BJ (cell line): ENCODE measurements around the gene HDDC3. TPM values are rescaled to one million over a fixed set of nuclear protein-coding genes. Genes with fewer than 3 reads are reported as not detected.

Source experiments
- CTCF ChIA-PET: fragments of 350-600 bp; formaldehyde crosslinking; extraction: SDS; loops from one replicate; lab custom pipeline; 2021; ENCODE audit warnings: antibody characterized with exemption, inconsistent platforms; lab: Yijun Ruan, JAX
- POLR2A ChIA-PET: fragments of 300-600 bp; sonication (Branson Sonifier 250); formaldehyde crosslinking; extraction: SDS; loops from one replicate; lab custom pipeline; 2021; ENCODE audit warnings: antibody characterized with exemption; lab: Charles Lee
- DNase-seq: peaks from one replicate; pipeline ENCODE4 v3.0.0-alpha.2; 2011; ENCODE audit warnings: low read depth
- H3K27me3 ChIP-seq: 2 replicates; pipeline ENCODE4 v1.6.0; 2011; ENCODE audit warnings: low read length; ENCODE audit not compliant: control insufficient read depth, insufficient read depth
- H3K36me3 ChIP-seq: 2 replicates; pipeline ENCODE4 v1.5.1; 2011; ENCODE audit warnings: low read length; ENCODE audit not compliant: control insufficient read depth, insufficient read depth
- H3K4me3 ChIP-seq: 2 replicates; pipeline ENCODE4 v1.5.1; 2011; ENCODE audit warnings: low read depth, mild to moderate bottlenecking, control low read depth, low read length
- polyA plus RNA-seq: library from polyadenylated mRNA; depleted of rRNA; stranded (reverse); fragments of >200 nt; gene quantifications from 2 replicates; pipeline ENCODE4 v1.2.3, GENCODE V29; 2011
- TF ChIP-seq, protein P1 (sequence below): IDR thresholded peaks from 2 replicates; pipeline ENCODE4 v1.5.1; 2011; ENCODE audit warnings: low read depth, mild to moderate bottlenecking, control low read depth, inconsistent platforms, low read length, moderate library complexity; ENCODE audit not compliant: insufficient read depth

The HDDC3 gene
- polyA plus RNA-seq, 1 experiment = 12.3 TPM

DNA sequence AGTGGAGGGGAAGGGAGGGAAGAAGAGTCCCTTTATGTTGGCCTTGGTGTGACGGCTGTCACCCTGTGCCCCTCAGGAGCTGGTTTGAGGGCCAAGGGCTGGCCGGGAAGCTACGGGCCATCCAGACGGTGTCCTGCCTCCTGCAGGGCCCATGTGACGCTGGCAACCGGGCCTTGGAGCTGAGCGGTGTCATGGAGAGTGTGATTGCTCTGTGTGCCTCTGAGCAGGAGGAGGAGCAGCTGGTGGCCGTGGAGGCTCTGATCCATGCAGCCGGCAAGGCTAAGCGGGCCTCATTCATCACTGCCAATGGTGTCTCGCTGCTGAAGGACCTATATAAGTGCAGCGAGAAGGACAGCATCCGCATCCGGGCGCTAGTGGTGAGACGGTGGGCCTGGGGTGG, 14.2 kb upstream of the HDDC3 start:
- Histone ChIP-seq H3K36me3 (peaks cover 49% of the 10 kb centered on the region), H3K4me3 (no peak overlapping the region), H3K27me3 (no peaks in the 10 kb centered on the region)
- ChIA-PET POLR2A (no interaction called here), CTCF (interaction anchor here (1.2 to 10.2 kb wide), 3 partner anchors 10 to 103 kb away, joined by 3 to 87 read pairs (median 25); partner anchors contain the start of genes HDDC3 and UNC45A)
- DNase-seq = no peak
- TF ChIP-seq, protein P1, sequence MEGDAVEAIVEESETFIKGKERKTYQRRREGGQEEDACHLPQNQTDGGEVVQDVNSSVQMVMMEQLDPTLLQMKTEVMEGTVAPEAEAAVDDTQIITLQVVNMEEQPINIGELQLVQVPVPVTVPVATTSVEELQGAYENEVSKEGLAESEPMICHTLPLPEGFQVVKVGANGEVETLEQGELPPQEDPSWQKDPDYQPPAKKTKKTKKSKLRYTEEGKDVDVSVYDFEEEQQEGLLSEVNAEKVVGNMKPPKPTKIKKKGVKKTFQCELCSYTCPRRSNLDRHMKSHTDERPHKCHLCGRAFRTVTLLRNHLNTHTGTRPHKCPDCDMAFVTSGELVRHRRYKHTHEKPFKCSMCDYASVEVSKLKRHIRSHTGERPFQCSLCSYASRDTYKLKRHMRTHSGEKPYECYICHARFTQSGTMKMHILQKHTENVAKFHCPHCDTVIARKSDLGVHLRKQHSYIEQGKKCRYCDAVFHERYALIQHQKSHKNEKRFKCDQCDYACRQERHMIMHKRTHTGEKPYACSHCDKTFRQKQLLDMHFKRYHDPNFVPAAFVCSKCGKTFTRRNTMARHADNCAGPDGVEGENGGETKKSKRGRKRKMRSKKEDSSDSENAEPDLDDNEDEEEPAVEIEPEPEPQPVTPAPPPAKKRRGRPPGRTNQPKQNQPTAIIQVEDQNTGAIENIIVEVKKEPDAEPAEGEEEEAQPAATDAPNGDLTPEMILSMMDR = no peak

DNA sequence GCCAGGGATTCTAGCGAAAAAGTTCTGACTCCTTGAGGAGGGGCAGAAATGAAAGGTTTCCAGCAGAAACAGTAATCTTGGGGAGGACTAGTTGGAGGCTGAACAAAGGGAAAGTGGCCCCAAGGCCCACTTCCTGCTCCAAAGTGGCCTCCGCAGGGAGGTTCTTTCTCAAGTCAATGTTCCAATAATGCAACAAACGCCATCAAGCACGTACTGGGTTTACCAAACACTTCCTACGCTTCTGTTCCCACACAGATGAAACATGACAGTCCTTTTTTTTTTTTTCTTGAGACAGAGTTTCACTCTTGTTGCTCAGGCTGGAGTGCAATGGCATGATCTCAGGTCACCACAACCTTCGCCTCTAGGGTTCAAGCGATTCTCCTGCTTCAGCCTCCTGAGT, 12.7 kb upstream of the HDDC3 start:
- no peak for DNase-seq
- Histone ChIP-seq H3K4me3 (no peak overlapping the region), H3K36me3 (peaks cover 54% of the 10 kb centered on the region), H3K27me3 (no peaks in the 10 kb centered on the region)
- ChIA-PET CTCF (interaction anchor here (4.5 to 10.2 kb wide), 2 partner anchors 12 kb away, joined by 25 to 87 read pairs; partner anchors contain the start of genes HDDC3 and UNC45A), POLR2A (no interaction called here)
- TF ChIP-seq, protein P1 = no peak

DNA sequence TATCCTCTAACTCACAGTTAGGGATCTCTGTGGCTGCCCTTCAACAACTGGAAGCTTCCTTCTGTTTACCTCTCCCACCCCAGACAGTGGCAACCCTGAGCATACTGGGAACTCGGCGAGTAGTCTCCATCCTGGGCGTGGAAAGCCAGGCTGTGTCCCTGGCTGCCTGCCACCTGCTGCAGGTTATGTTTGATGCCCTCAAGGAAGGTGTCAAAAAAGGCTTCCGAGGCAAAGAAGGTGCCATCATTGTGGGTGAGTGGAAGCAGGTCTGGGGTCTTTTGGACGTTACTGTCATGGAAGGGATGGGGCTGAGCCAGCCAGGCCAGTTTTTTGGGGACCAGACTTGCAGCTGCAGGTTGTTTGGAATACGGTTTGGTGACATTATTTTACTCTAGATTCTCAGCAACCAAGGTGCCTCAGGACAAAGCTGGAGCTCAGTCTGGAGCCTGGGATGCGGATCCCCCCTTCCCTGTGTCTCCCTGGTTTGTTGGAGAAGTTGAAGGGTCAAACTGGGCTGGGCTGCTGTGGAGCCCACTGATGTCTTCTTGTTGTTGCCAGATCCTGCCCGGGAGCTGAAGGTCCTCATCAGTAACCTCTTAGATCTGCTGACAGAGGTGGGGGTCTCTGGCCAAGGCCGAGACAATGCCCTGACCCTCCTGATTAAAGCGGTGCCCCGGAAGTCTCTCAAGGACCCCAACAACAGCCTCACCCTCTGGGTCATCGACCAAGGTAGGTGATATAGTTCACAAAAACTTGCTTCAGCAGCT, 10.2 kb upstream of the HDDC3 start:
- CTCF ChIA-PET = interaction anchor here (1.3 to 10.2 kb wide), 4 partner anchors 9 to 90 kb away, joined by 3 to 87 read pairs (median 7); partner anchors contain the start of genes HDDC3, RCCD1 and UNC45A
- Histone ChIP-seq H3K27me3 (no peaks in the 10 kb centered on the region), H3K36me3 (peaks cover 49% of the 10 kb centered on the region), H3K4me3 (no peak overlapping the region)
- no peak for DNase-seq
- TF ChIP-seq, protein P1 = no peak
- POLR2A ChIA-PET = no interaction called here

DNA sequence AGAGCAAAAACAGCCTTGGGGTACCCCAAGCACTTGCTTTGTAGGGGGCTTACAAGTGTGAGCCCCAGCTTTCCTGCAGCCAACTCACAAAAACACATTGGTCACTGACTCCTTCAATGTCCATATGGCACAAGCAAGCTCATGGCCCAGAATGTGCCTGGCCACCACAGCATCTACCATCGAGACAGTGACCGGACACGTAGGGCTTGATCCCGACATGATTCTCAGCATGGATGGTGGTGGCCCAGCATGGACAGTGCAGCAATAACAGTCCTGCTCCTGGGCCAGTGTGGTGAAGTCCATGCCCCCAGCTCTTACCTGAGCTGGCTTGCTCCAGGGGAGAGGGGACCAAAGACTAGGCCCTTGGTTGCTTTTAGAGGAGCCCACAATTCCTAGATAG, 8.7 kb upstream of the HDDC3 start:
- TF ChIP-seq, protein P1 = no peak
- POLR2A ChIA-PET = no interaction called here
- H3K36me3 ChIP-seq = peaks cover 42% of the 10 kb centered on the region
- H3K27me3 ChIP-seq = no peaks in the 10 kb centered on the region
- H3K4me3 ChIP-seq = no peak overlapping the region
- no peak for DNase-seq
- CTCF ChIA-PET = interaction anchor here (10.2 kb wide), 1 partner anchor 7 kb away, joined by 87 read pairs; the partner anchor contains the start of genes HDDC3 and UNC45A

DNA sequence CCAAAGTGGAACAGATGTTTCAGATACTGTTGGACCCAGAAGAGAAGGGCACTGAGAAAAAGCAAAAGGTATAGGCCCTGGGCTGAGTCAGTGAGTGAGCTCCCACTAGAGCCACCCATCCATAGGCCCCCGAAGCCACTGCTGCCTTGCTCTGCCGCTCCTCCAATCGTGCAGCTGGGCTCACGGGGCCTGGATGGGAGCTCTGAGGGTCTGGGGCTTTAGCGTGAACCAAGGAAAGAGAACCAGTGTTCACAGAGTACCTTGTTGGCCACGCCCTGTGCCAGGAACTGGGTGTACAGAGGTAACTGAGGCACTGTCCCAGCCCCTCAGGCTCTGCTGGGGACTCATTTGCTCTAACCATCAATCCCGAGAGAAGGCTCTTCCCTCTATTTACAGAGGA, 7.4 kb upstream of the HDDC3 start:
- ChIA-PET CTCF (interaction anchor here (0.6 to 0.8 kb wide), 2 partner anchors 37 to 286 kb away, joined by 3 read pairs; no protein-coding TSS in a partner anchor), POLR2A (no interaction called here)
- Histone ChIP-seq H3K4me3 (no peak overlapping the region), H3K36me3 (peaks cover 38% of the 10 kb centered on the region), H3K27me3 (no peaks in the 10 kb centered on the region)
- TF ChIP-seq, protein P1 = no peak
- no peak for DNase-seq
